Superior temporal gyrus (tissue), 1 donor: ENCODE measurements around the gene CTSL.

Source experiments
- DNase-seq: peaks from one replicate; pipeline ENCODE4 v3.0.0-alpha.2; 2016; ENCODE audit errors: extremely low spot score

Gene CTSL

GRCh38 chr9:87725900-87726709 lies at the start of gene CTSL:
CTSL (plus strand) TSS chr9:87726119; CDS start chr9:87727604, 1,485 bp downstream.
- DNase-seq = peak; percentile 96

- no peak for DNase-seq
Measured at GRCh38 chr9:87676976-87677775, 48.7 kb upstream of the CTSL start.

- no peak for DNase-seq
Measured at GRCh38 chr9:87677776-87678587, 47.9 kb upstream of the CTSL start.

GRCh38 chr9:87678650-87679355 lies 47.1 kb upstream of the CTSL start:
- peak; percentile 90 for DNase-seq

- no peak for DNase-seq
Measured at GRCh38 chr9:87681271-87682061, 44.5 kb upstream of the CTSL start.

- DNase-seq = no peak
Measured at GRCh38 chr9:87682085-87682484, 43.8 kb upstream of the CTSL start.

- DNase-seq = no peak
Measured at GRCh38 chr9:87682618-87683017, 43.3 kb upstream of the CTSL start.

GRCh38 chr9:87683751-87684626 lies 41.9 kb upstream of the CTSL start:
- no peak for DNase-seq

- peak; percentile 84 for DNase-seq
Measured at GRCh38 chr9:87684627-87685219, 41.2 kb upstream of the CTSL start.

- no peak for DNase-seq
Measured at GRCh38 chr9:87685441-87685840, 40.5 kb upstream of the CTSL start.

GRCh38 chr9:87685871-87686519 lies 39.9 kb upstream of the CTSL start:
- DNase-seq = no peak

GRCh38 chr9:87686520-87687090 lies 39.3 kb upstream of the CTSL start:
- DNase-seq = peak; percentile 51

- DNase-seq = no peak
Measured at GRCh38 chr9:87687207-87687606, 38.7 kb upstream of the CTSL start.

- DNase-seq = no peak
Measured at GRCh38 chr9:87694236-87694755, 31.6 kb upstream of the CTSL start.

- no peak for DNase-seq
Measured at GRCh38 chr9:87695523-87695922, 30.4 kb upstream of the CTSL start.

- no peak for DNase-seq
Measured at GRCh38 chr9:87696641-87697040, 29.3 kb upstream of the CTSL start.

GRCh38 chr9:87698069-87698809 lies 27.7 kb upstream of the CTSL start:
- DNase-seq = no peak
